HEK293T (cell line): ENCODE measurements around the gene ZNF214.

Experiments
- CTCF ChIA-PET: fragments of 350-600 bp; formaldehyde crosslinking; extraction: SDS; loops from one replicate; lab custom pipeline; 2021; ENCODE audit warnings: antibody characterized with exemption, inconsistent platforms; lab: Yijun Ruan, JAX
- POLR2A ChIA-PET: fragments of 350-600 bp; formaldehyde crosslinking; extraction: SDS; loops from one replicate; lab custom pipeline; 2020; ENCODE audit warnings: antibody characterized with exemption, inconsistent platforms; lab: Yijun Ruan, JAX
- DNase-seq: peaks from one replicate; pipeline ENCODE4 v3.0.0; 2012; ENCODE audit warnings: mixed read lengths; ENCODE audit errors: extremely low spot score
- ARNT ChIP-seq: fragments of 450-650 bp; IDR thresholded peaks from 2 replicates; pipeline ENCODE4 v1.6.1; 2017; ENCODE audit warnings: mild to moderate bottlenecking
- BHLHE40 ChIP-seq: fragments of 450-650 bp; IDR thresholded peaks from 2 replicates; pipeline ENCODE4 v1.6.1; 2016; ENCODE audit warnings: mild to moderate bottlenecking, moderate library complexity, borderline replicate concordance
- CTBP1 ChIP-seq: fragments of 450-650 bp; IDR thresholded peaks from 2 replicates; pipeline ENCODE4 v1.6.1; 2016; ENCODE audit warnings: borderline replicate concordance
- ELF4 ChIP-seq: fragments of 450-650 bp; IDR thresholded peaks from 2 replicates; pipeline ENCODE4 v1.6.1; 2017; ENCODE audit warnings: antibody characterized with exemption
- FOXA1 ChIP-seq: fragments of 450-650 bp; IDR thresholded peaks from 2 replicates; pipeline ENCODE4 v1.6.1; 2016; ENCODE audit warnings: mild to moderate bottlenecking
- FOXK2 ChIP-seq: fragments of 450-650 bp; IDR thresholded peaks from 2 replicates; pipeline ENCODE4 v1.6.1; 2016; ENCODE audit warnings: mild to moderate bottlenecking
- FOXM1 ChIP-seq: fragments of 450-650 bp; IDR thresholded peaks from 2 replicates; pipeline ENCODE4 v1.6.1; 2017; ENCODE audit warnings: mild to moderate bottlenecking, borderline replicate concordance
- HDGF ChIP-seq: fragments of 450-650 bp; IDR thresholded peaks from 2 replicates; pipeline ENCODE4 v1.6.1; 2017; ENCODE audit warnings: antibody characterized with exemption, borderline replicate concordance
- L3MBTL2 ChIP-seq: fragments of 450-650 bp; conservative IDR thresholded peaks from 2 replicates; pipeline ENCODE4 v1.6.1; 2016; ENCODE audit warnings: mild to moderate bottlenecking
- LEF1 ChIP-seq: fragments of 450-650 bp; IDR thresholded peaks from 2 replicates; pipeline ENCODE4 v1.6.1; 2017; ENCODE audit warnings: mild to moderate bottlenecking, borderline replicate concordance
- NFRKB ChIP-seq: fragments of 450-650 bp; IDR thresholded peaks from 2 replicates; pipeline ENCODE4 v1.6.1; 2016; ENCODE audit warnings: mild to moderate bottlenecking, moderate library complexity
- PKNOX1 ChIP-seq: fragments of 450-650 bp; IDR thresholded peaks from 2 replicates; pipeline ENCODE4 v1.6.1; 2016
- SP1 ChIP-seq: fragments of 450-650 bp; IDR thresholded peaks from 2 replicates; pipeline ENCODE4 v1.6.1; 2017
- SUZ12 ChIP-seq: fragments of 450-650 bp; IDR thresholded peaks from 2 replicates; pipeline ENCODE4 v1.6.1; 2016; ENCODE audit warnings: mild to moderate bottlenecking
- TARDBP ChIP-seq: fragments of 450-650 bp; IDR thresholded peaks from 2 replicates; pipeline ENCODE4 v1.6.1; 2016
- ZNF384 ChIP-seq: fragments of 450-650 bp; IDR thresholded peaks from 2 replicates; pipeline ENCODE4 v1.6.1; 2016

Gene ZNF214

DNA sequence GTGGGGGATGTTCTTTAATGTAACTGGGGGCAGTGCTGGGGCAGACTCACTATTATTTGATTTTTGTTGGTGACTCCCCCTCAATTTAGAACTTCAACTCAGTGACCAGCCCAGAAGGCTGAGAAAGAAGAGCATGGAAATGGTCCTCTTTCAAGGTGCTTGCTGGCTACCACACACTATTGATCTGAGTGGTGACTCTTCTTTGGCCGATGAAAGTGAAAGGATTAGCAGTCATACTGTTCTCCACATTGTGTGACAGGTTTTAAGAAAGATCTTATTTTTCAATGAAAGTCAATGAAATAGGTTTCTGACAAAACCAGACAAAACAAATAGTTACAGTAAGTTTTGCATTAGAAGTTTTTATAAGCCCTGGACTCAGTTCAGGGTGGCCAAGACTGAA is 30.0 kb upstream of the ZNF214 start:
- DNase-seq = no peak
- TF ChIP-seq L3MBTL2 = no peak
- no peak for TF ChIP-seq ARNT
- TF ChIP-seq CTBP1 = no peak
- TF ChIP-seq FOXK2 = no peak
- no peak for TF ChIP-seq SUZ12
- TF ChIP-seq HDGF = no peak
- TF ChIP-seq TARDBP = no peak
- TF ChIP-seq NFRKB = no peak
- no peak for TF ChIP-seq FOXM1
- no peak for TF ChIP-seq BHLHE40
- no peak for TF ChIP-seq FOXA1
- no peak for TF ChIP-seq LEF1
- TF ChIP-seq SP1 = no peak
- TF ChIP-seq ELF4 = no peak
- ChIA-PET CTCF (interaction anchor here (0.7 kb wide), 1 partner anchor 998 kb away, joined by 3 read pairs; no protein-coding TSS in a partner anchor), POLR2A (interaction anchor here (0.5 kb wide), 1 partner anchor 12 kb away, joined by 3 read pairs; no protein-coding TSS in a partner anchor)

DNA sequence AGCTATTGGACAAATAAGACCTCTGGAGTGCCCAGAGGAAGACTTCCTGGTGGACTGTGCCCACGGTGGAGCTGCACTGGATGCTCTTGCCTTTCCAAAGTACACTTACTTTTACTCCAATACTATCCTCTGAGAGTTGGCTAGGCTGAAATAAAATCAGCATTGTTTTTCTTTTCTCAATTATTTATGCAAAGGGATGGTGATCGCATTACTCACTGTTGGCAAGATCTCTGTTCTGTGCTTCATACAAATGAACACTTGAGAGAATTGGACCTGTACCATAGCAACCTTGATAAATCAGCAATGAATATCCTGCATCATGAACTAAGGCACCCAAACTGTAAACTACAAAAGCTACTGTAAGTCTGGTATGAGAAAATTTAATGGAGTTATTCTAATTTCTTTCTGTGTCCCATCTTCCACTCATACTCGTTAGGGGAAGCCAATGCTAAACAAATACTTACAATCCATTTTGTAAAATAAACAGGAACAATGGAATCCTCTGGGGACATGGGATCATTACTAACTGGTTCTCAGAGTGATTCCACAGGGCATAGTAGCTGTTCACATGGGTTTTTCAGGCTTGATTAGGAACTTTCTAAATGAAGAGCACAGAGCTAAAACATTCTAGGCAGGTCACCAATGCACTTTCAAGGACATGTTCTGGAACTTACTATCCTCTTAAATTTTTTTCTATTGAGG is 26.5 kb upstream of the ZNF214 start:
- ChIA-PET POLR2A (no interaction called here), CTCF (no interaction called here)
- TF ChIP-seq ARNT (no peak), FOXA1 (no peak), ELF4 (no peak), PKNOX1 (no peak), HDGF (no peak), SP1 (no peak), CTBP1 (no peak), SUZ12 (no peak), TARDBP (no peak), LEF1 (no peak), NFRKB (no peak), ZNF384 (no peak), L3MBTL2 (no peak), FOXM1 (no peak), BHLHE40 (no peak), FOXK2 (no peak)
- no peak for DNase-seq

DNA sequence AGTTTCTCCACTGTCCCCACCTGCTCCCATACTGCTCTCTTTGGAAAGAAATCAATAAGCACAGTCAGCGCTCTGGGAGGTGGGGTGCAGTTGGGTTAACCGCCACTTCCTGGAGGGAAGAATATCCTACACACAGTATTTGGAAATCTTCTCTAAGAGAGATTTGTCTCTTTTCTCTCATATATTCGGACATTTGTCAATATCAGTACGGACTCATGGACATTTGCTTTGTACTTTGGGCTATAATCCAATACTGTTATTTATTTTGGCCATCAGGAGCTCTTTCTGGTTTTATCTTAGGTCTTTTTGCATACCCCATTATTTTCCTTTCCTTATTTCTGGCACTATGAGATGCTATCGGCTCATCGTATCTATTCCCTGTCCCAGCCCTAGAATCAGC is 13.9 kb upstream of the ZNF214 start:
- no peak for TF ChIP-seq SUZ12
- TF ChIP-seq HDGF = no peak
- no peak for TF ChIP-seq FOXK2
- no peak for TF ChIP-seq BHLHE40
- no peak for TF ChIP-seq TARDBP
- TF ChIP-seq NFRKB = no peak
- TF ChIP-seq ZNF384 = no peak
- TF ChIP-seq FOXM1 = no peak
- TF ChIP-seq ARNT = no peak
- TF ChIP-seq L3MBTL2 = no peak
- no peak for TF ChIP-seq LEF1
- TF ChIP-seq PKNOX1 = no peak
- TF ChIP-seq ELF4 = no peak
- no peak for DNase-seq
- ChIA-PET CTCF (no interaction called here), POLR2A (no interaction called here)

- no peak for TF ChIP-seq NFRKB
- no peak for DNase-seq
- ChIA-PET POLR2A (no interaction called here), CTCF (no interaction called here)
These were observed 12.5 kb upstream of the ZNF214 start for GRCh38 chr11:7032692-7033091.

DNA sequence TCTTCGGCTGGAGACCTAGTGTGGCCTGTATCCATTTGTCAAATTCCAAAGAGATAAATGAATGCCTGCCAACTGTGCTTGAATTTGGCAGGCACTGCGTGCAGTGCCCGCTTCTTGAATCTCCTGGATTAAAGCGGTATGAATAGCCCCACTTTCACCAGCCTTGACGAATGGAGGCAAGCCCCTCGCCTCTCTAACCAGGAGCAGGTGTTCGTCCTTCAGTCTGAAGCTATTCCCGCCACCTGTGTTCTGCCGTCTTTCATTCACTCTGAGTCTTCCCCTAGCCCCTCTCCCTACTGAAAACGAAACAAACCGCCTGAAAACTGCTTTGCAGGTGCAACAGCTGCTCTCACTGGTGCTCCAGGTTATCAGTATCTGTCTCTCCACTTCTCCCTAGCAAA is 11.3 kb upstream of the ZNF214 start:
- CTCF ChIA-PET = no interaction called here
- POLR2A ChIA-PET = no interaction called here
- no peak for DNase-seq
- TF ChIP-seq ELF4 = no peak
- TF ChIP-seq SUZ12 = no peak
- no peak for TF ChIP-seq LEF1
- TF ChIP-seq FOXK2 = no peak
- no peak for TF ChIP-seq SP1
- TF ChIP-seq NFRKB = no peak

DNA sequence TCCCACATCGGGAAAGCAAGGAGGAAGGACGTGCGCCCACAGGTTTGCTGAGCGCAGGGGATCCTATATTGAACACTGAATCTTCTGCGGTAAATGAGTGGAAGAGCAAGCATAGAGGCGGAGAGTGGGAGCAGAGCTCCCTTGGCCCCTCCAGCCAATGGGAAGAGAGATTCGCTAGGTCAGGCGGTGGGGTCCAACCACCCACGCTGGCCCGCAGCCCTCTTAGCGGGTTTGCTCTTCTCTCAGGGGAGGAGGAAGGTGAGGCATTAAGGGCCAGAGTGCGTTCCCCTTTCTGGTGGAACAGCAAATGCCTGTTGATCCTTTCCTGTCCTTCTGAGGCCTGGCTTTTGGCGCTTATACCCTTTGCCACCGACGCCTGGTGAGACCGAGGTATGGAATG is 10.7 kb upstream of the ZNF214 start:
- ChIA-PET POLR2A (no interaction called here), CTCF (no interaction called here)
- TF ChIP-seq TARDBP (no peak), SUZ12 (no peak), ELF4 (no peak), BHLHE40 (no peak), FOXK2 (no peak), L3MBTL2 (no peak), ZNF384 (no peak), HDGF (no peak), CTBP1 (no peak), SP1 (no peak)
- no peak for DNase-seq

GRCh38 chr11:7028141-7028540 is 8.0 kb upstream of the ZNF214 start:
- ChIA-PET CTCF (no interaction called here), POLR2A (no interaction called here)

More at GRCh38 chr11:7028141-7028540, 8.0 kb upstream of the ZNF214 start:
- no peak for DNase-seq
- no peak for TF ChIP-seq NFRKB
- TF ChIP-seq SUZ12 = no peak
- TF ChIP-seq FOXA1 = no peak
- TF ChIP-seq HDGF = no peak
- no peak for TF ChIP-seq L3MBTL2
- no peak for TF ChIP-seq PKNOX1
